Activated B cell treated with CpG ODN at 0.5 μM for 24 hours (primary cell): ENCODE measurements around the gene FAM168B. TPM values are rescaled to one million over a fixed set of nuclear protein-coding genes. Genes with fewer than 3 reads are reported as not detected.

Experiments used
- ATAC-seq: fragments of 200-7000 bp; cut with Tn5 transposase; one replicate; pipeline ENCODE4 v1.10.0; 2021; ENCODE audit warnings: low read depth, mild to moderate bottlenecking, moderate library complexity
- CTCF ChIA-PET: fragments of 350-600 bp; sonication (Branson Sonifier 250); formaldehyde crosslinking; loops from one replicate; lab custom pipeline; 2021; ENCODE audit warnings: antibody characterized with exemption; lab: Charles Lee
- POLR2A ChIA-PET: fragments of 350-600 bp; sonication (Branson Sonifier 250); formaldehyde crosslinking; loops from one replicate; lab custom pipeline; 2021; ENCODE audit warnings: antibody characterized with exemption; lab: Charles Lee
- DNase-seq: peaks from one replicate; pipeline ENCODE4 v3.0.0; 2022
- H3K27ac Mint-ChIP-seq: one replicate; pipeline ENCODE4 v1.8.0; 2020; ENCODE audit warnings: mixed read lengths
- H3K27me3 Mint-ChIP-seq: one replicate; pipeline ENCODE4 v1.8.0; 2021; ENCODE audit warnings: mixed read lengths
- H3K36me3 Mint-ChIP-seq: one replicate; pipeline ENCODE4 v1.8.0; 2021; ENCODE audit warnings: low read depth, mixed read lengths
- H3K4me1 Mint-ChIP-seq: one replicate; pipeline ENCODE4 v1.8.0; 2021; ENCODE audit warnings: mixed read lengths
- H3K4me3 Mint-ChIP-seq: one replicate; pipeline ENCODE4 v1.8.0; 2020; ENCODE audit warnings: mild to moderate bottlenecking, mixed read lengths
- H3K9me3 Mint-ChIP-seq: one replicate; pipeline ENCODE4 v1.8.0; 2020; ENCODE audit warnings: mixed read lengths
- CTCF ChIP-seq: fragments of 200-600 bp; IDR thresholded peaks from one replicate; pipeline ENCODE4 v1.8.0; 2022; ENCODE audit warnings: antibody characterized with exemption, mild to moderate bottlenecking
- intact Hi-C: fragments of 100-400 bp; cut with micrococcal nuclease; formaldehyde crosslinking; loops from one replicate; pipeline ENCODE4 v1.15.1; 2024
- total RNA-seq: library from RNA; stranded (reverse); gene quantifications from 2 replicates; pipeline ENCODE4 v1.2.3, GENCODE V29; 2022

Gene FAM168B
- total RNA-seq, 1 donor from 2014 or later, result 62.5 TPM

GRCh38 chr2:130998561-130998960 is 94.7 kb downstream of the FAM168B start:
- DNase-seq, result no peak
- CTCF ChIA-PET, result no interaction called here
- Mint-ChIP-seq H3K27ac (no peak overlapping the region), H3K36me3 (no peaks in the 10 kb centered on the region), H3K9me3 (no peaks in the 10 kb centered on the region), H3K4me1 (no peaks in the 10 kb centered on the region), H3K27me3 (peaks cover 11% of the 10 kb centered on the region), H3K4me3 (no peak overlapping the region)
- TF ChIP-seq CTCF, result no peak
- no peak for ATAC-seq
- POLR2A ChIA-PET, result no interaction called here
- intact Hi-C loops, result no loop called here

Other genes starting within 250 kb of the FAM168B start
- gene PLEKHB2, start 11.9 kb upstream of the FAM168B start, total RNA-seq, result 32.3 and 33.6 TPM in 2 replicates
- 0.29 and 0.39 TPM in 2 replicates for gene POTEE, start 116.1 kb upstream of the FAM168B start, total RNA-seq